Prostate gland (tissue), 2 donors: ENCODE data around the gene KRTAP25-1.

Experiments
- POLR2A ChIP-seq: fragments of 450-650 bp; IDR thresholded peaks from one replicate; pipeline ENCODE4 v1.6.1; 2016; ENCODE audit warnings: antibody characterized with exemption, mild to moderate bottlenecking
- POLR2AphosphoS5 ChIP-seq: sonication (generic); formaldehyde crosslinking; IDR thresholded peaks from one replicate; pipeline ENCODE4 v1.6.1; 2017; ENCODE audit warnings: antibody characterized with exemption
- TF ChIP-seq, protein P1 (sequence below), 4 experiments: fragments of 200-600 bp in 2 of 4; fragments of 450-650 bp in 2 of 4; sonication (generic) in 2 of 4; IDR thresholded peaks; 1 replicate in 3 of 4; 2 replicates in 1 of 4; pipeline ENCODE4 v1.5.1; 2016 to 2019; ENCODE audit warnings: antibody characterized with exemption in 4 of 4, mild to moderate bottlenecking in 2 of 4, moderate library complexity in 2 of 4

DNA sequence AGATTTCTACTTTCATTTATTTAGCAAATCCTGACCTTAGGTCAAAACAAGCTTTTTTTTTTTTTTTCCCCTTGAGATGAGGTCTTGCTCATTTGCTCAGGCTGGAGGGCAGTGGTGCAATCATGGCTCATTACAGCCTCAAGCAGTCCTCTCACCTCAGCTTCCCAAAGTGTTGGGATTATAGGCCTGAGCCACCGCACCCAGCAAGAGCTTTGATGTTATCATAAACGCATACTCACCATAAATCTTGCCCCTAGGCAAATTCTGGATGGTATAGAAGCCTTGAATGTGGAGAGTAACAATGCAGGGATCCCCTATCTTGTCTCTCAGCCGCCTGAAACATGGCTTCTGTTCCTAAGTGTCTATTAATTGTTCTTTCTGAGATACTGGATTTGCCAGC, 48.7 kb downstream of the KRTAP25-1 start:
- TF ChIP-seq, protein P1, sequence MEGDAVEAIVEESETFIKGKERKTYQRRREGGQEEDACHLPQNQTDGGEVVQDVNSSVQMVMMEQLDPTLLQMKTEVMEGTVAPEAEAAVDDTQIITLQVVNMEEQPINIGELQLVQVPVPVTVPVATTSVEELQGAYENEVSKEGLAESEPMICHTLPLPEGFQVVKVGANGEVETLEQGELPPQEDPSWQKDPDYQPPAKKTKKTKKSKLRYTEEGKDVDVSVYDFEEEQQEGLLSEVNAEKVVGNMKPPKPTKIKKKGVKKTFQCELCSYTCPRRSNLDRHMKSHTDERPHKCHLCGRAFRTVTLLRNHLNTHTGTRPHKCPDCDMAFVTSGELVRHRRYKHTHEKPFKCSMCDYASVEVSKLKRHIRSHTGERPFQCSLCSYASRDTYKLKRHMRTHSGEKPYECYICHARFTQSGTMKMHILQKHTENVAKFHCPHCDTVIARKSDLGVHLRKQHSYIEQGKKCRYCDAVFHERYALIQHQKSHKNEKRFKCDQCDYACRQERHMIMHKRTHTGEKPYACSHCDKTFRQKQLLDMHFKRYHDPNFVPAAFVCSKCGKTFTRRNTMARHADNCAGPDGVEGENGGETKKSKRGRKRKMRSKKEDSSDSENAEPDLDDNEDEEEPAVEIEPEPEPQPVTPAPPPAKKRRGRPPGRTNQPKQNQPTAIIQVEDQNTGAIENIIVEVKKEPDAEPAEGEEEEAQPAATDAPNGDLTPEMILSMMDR (IDR thresholded peaks at IDR 0.05), result no peak
- TF ChIP-seq POLR2A (no peak), POLR2AphosphoS5 (no peak)
